Transverse colon (tissue), 4 donors: Measurements from ENCODE around the gene PACS2.

Source experiments
- EP300 ChIP-seq: sonication (generic); formaldehyde crosslinking; IDR thresholded peaks from one replicate; pipeline ENCODE4 v1.6.1; 2017; ENCODE audit warnings: antibody characterized with exemption, low read depth
- POLR2A ChIP-seq: fragments of 450-650 bp; IDR thresholded peaks from one replicate; pipeline ENCODE4 v1.6.1; 2016; ENCODE audit warnings: antibody characterized with exemption, mild to moderate bottlenecking, moderate library complexity
- POLR2AphosphoS5 ChIP-seq, 3 donors: sonication (generic); formaldehyde crosslinking; IDR thresholded peaks; one replicate each; pipeline ENCODE4 v1.6.1; 2016; ENCODE audit warnings: antibody characterized with exemption in 3 of 3
- TF ChIP-seq, protein P1 (sequence below), 5 experiments: fragments of 200-600 bp in 3 of 5; fragments of 450-650 bp in 2 of 5; sonication (generic) in 3 of 5; IDR thresholded peaks; 1 replicate in 2 of 5; 2 replicates in 3 of 5; pipeline ENCODE4 v1.5.1; 2016 to 2017; ENCODE audit warnings: antibody characterized with exemption in 5 of 5, inconsistent platforms in 3 of 5, mild to moderate bottlenecking in 2 of 5, moderate library complexity in 1 of 5

DNA sequence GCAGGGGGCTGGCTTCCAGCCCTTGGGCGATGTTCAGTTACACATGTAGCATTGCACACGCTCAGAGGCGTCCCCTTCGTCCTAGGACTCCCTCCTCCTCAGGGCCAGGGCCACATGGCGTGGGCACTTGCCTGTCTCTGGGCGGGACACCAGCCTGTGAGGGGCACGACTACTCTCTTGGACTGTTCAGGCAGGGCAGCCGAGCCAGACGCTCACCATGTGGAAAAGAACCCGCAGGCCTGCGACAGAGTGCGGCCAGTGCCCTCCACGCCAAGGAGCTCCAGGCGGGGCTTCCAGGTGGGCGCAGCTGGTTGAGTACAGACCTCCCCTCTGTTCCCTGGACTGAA, 126.0 kb downstream of the PACS2 start:
- TF ChIP-seq, protein P1, sequence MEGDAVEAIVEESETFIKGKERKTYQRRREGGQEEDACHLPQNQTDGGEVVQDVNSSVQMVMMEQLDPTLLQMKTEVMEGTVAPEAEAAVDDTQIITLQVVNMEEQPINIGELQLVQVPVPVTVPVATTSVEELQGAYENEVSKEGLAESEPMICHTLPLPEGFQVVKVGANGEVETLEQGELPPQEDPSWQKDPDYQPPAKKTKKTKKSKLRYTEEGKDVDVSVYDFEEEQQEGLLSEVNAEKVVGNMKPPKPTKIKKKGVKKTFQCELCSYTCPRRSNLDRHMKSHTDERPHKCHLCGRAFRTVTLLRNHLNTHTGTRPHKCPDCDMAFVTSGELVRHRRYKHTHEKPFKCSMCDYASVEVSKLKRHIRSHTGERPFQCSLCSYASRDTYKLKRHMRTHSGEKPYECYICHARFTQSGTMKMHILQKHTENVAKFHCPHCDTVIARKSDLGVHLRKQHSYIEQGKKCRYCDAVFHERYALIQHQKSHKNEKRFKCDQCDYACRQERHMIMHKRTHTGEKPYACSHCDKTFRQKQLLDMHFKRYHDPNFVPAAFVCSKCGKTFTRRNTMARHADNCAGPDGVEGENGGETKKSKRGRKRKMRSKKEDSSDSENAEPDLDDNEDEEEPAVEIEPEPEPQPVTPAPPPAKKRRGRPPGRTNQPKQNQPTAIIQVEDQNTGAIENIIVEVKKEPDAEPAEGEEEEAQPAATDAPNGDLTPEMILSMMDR (IDR thresholded peaks at IDR 0.05): no peak
- no peak for TF ChIP-seq POLR2A
- no peak for TF ChIP-seq POLR2AphosphoS5 (IDR thresholded peaks at IDR 0.05)
- no peak for TF ChIP-seq EP300
